Parathyroid adenoma (tissue), 2 donors: ENCODE results near the gene CNFN.

Source experiments
- H2AFZ ChIP-seq: fragments of 300-600 bp; sonication (generic); one replicate; pipeline ENCODE4 v1.7.0; 2017; ENCODE audit warnings: antibody characterized with exemption, mild to moderate bottlenecking
- H3K27ac ChIP-seq: fragments of 300-600 bp; sonication (generic); one replicate; pipeline ENCODE4 v1.7.0; 2017
- H3K27me3 ChIP-seq: fragments of 300-600 bp; sonication (generic); one replicate; pipeline ENCODE4 v1.7.0; 2017; ENCODE audit warnings: low read length; ENCODE audit not compliant: control insufficient read depth, insufficient read depth
- H3K36me3 ChIP-seq: fragments of 300-600 bp; sonication (generic); one replicate; pipeline ENCODE4 v1.7.0; 2017; ENCODE audit warnings: low read length; ENCODE audit not compliant: control insufficient read depth, insufficient read depth
- H3K4me1 ChIP-seq: fragments of 300-600 bp; sonication (generic); one replicate; pipeline ENCODE4 v1.7.0; 2017; ENCODE audit warnings: control low read depth
- H3K4me2 ChIP-seq: fragments of 300-600 bp; sonication (generic); one replicate; pipeline ENCODE4 v1.7.0; 2017; ENCODE audit warnings: low read length
- H3K4me3 ChIP-seq: fragments of 300-600 bp; sonication (generic); one replicate; pipeline ENCODE4 v1.7.0; 2017; ENCODE audit warnings: low read depth, low read length
- H3K79me2 ChIP-seq: fragments of 300-600 bp; sonication (generic); one replicate; pipeline ENCODE4 v1.7.0; 2017; ENCODE audit warnings: control low read depth
- H3K9ac ChIP-seq: fragments of 300-600 bp; sonication (generic); one replicate; pipeline ENCODE4 v1.7.0; 2017; ENCODE audit warnings: mild to moderate bottlenecking
- H3K9me3 ChIP-seq: fragments of 300-600 bp; sonication (generic); one replicate; pipeline ENCODE4 v1.7.0; 2017; ENCODE audit warnings: low read length; ENCODE audit not compliant: control insufficient read depth
- CTCF ChIP-seq: fragments of 300-600 bp; sonication (generic); IDR thresholded peaks from one replicate; pipeline ENCODE4 v1.7.0; 2017; ENCODE audit warnings: antibody characterized with exemption, mild to moderate bottlenecking
- donor health status: primary hyperparathyroidism.

Gene CNFN

GRCh38 chr19:42361545-42361910 is 28.6 kb downstream of the CNFN start:
- Histone ChIP-seq H3K4me2 (no peak overlapping the region), H3K4me1 (peaks cover 3% of the 10 kb centered on the region), H3K9me3 (no peaks in the 10 kb centered on the region), H2AFZ (no peak overlapping the region), H3K27ac (no peak overlapping the region), H3K36me3 (no peaks in the 10 kb centered on the region), H3K27me3 (no peaks in the 10 kb centered on the region), H3K9ac (no peak overlapping the region), H3K79me2 (no peaks in the 10 kb centered on the region), H3K4me3 (no peak overlapping the region)
- TF ChIP-seq CTCF = no peak

GRCh38 chr19:42360787-42361544 is 29.1 kb downstream of the CNFN start:
- no peak overlapping the region for H3K4me3 ChIP-seq
- H3K4me1 ChIP-seq = peaks cover 3% of the 10 kb centered on the region
- no peak for TF ChIP-seq CTCF
- H3K27me3 ChIP-seq = no peaks in the 10 kb centered on the region
- H2AFZ ChIP-seq = no peak overlapping the region
- H3K36me3 ChIP-seq = no peaks in the 10 kb centered on the region
- H3K9me3 ChIP-seq = no peaks in the 10 kb centered on the region
- no peak overlapping the region for H3K27ac ChIP-seq
- H3K4me2 ChIP-seq = no peak overlapping the region
- no peaks in the 10 kb centered on the region for H3K79me2 ChIP-seq
- no peak overlapping the region for H3K9ac ChIP-seq

DNA sequence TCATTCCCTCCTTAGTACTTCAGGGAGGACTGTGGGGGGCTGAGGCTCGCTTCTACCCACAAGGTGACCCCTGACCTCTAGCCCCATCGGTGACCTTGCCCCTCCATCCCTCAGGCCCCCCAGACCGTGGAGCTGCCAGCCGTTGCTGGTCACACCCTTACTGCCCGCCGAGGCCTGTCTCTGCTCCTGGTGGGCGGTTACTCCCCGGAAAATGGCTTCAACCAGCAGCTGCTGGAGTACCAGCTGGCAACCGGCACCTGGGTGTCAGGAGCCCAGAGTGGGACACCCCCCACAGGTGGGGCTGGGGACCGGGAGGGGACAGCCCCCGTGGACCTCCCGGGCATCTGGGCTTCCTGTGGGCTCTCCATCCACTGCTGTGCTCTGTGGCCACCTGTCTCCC is 32.8 kb downstream of the CNFN start:
- H2AFZ ChIP-seq = no peak overlapping the region
- no peaks in the 10 kb centered on the region for H3K27me3 ChIP-seq
- no peaks in the 10 kb centered on the region for H3K79me2 ChIP-seq
- H3K36me3 ChIP-seq = no peaks in the 10 kb centered on the region
- no peaks in the 10 kb centered on the region for H3K9me3 ChIP-seq
- H3K4me1 ChIP-seq = no peaks in the 10 kb centered on the region
- no peak overlapping the region for H3K27ac ChIP-seq
- H3K4me3 ChIP-seq = no peak overlapping the region
- no peak overlapping the region for H3K9ac ChIP-seq
- TF ChIP-seq CTCF = no peak
- H3K4me2 ChIP-seq = no peak overlapping the region

DNA sequence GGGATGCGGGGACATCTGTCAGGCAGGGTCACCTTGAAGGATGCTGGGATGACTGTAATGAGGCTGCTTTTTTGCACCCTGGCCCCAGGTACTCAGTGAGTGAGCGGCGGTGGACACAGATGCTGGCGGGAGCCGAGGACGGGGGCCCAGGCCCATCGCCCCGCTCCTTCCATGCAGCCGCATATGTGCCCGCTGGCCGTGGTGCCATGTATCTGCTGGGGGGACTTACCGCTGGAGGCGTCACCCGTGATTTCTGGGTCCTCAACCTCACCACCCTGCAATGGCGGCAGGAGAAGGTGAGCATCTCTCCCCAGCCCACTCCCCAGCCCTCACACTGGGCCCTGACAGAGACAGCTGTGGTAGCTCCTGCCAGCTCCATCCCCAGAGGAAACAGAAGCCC is 33.4 kb downstream of the CNFN start:
- Histone ChIP-seq H3K4me3 (no peak overlapping the region), H3K9ac (no peak overlapping the region), H3K4me1 (no peaks in the 10 kb centered on the region), H2AFZ (no peak overlapping the region), H3K27me3 (no peaks in the 10 kb centered on the region), H3K36me3 (no peaks in the 10 kb centered on the region), H3K27ac (no peak overlapping the region), H3K9me3 (no peaks in the 10 kb centered on the region), H3K79me2 (no peaks in the 10 kb centered on the region), H3K4me2 (no peak overlapping the region)
- no peak for TF ChIP-seq CTCF

- no peaks in the 10 kb centered on the region for H3K36me3 ChIP-seq
- H3K27ac ChIP-seq = no peak overlapping the region
- no peaks in the 10 kb centered on the region for H3K9me3 ChIP-seq
- no peaks in the 10 kb centered on the region for H3K27me3 ChIP-seq
- H3K4me1 ChIP-seq = no peaks in the 10 kb centered on the region
- no peak overlapping the region for H2AFZ ChIP-seq
- H3K79me2 ChIP-seq = no peaks in the 10 kb centered on the region
- no peak overlapping the region for H3K4me2 ChIP-seq
- no peak overlapping the region for H3K4me3 ChIP-seq
- TF ChIP-seq CTCF = no peak
- no peak overlapping the region for H3K9ac ChIP-seq
Observed at GRCh38 chr19:42355896-42356295, 34.2 kb downstream of the CNFN start.
